Mesenchymal stem cell (in vitro differentiated cells and primary cell): ENCODE results near the gene TTC7B.

Experiments used
- DNase-seq: peaks from one replicate; pipeline ENCODE4 v3.0.0-alpha.2; 2013
- H2AFZ ChIP-seq: one replicate; pipeline ENCODE4 v1.6.1; 2013; ENCODE audit warnings: low read depth, mild to moderate bottlenecking, control low read depth, inconsistent platforms, low read length, moderate library complexity
- H2AK5ac ChIP-seq: 2 replicates; pipeline ENCODE4 v1.6.1; 2013; ENCODE audit warnings: low read length, moderate library complexity, mild to moderate bottlenecking, inconsistent platforms; ENCODE audit not compliant: severe bottlenecking
- H2BK120ac ChIP-seq: one replicate; pipeline ENCODE4 v1.6.1; 2013; ENCODE audit warnings: low read depth, mild to moderate bottlenecking, inconsistent platforms, low read length, moderate library complexity
- H2BK12ac ChIP-seq, 2 experiments: one replicate each; pipeline ENCODE4 v1.6.1; 2013; ENCODE audit warnings: inconsistent platforms in 2 of 2, low read length in 2 of 2, mild to moderate bottlenecking in 2 of 2, moderate library complexity in 2 of 2, control low read depth in 1 of 2
- H2BK15ac ChIP-seq: one replicate; pipeline ENCODE4 v1.6.1; 2013; ENCODE audit warnings: mild to moderate bottlenecking, low read depth, inconsistent platforms; ENCODE audit not compliant: poor library complexity, severe bottlenecking
- H2BK5ac ChIP-seq: 2 replicates; pipeline ENCODE4 v1.6.1; 2013; ENCODE audit warnings: low read depth, mild to moderate bottlenecking, low read length, control low read depth, inconsistent platforms; ENCODE audit not compliant: poor library complexity, severe bottlenecking
- H3K14ac ChIP-seq, 2 experiments: one replicate each; pipeline ENCODE4 v1.6.1; 2013; ENCODE audit warnings: inconsistent platforms in 2 of 2, low read length in 2 of 2, control low read depth in 1 of 2, mild to moderate bottlenecking in 1 of 2, moderate library complexity in 1 of 2
- H3K18ac ChIP-seq, 2 experiments: one replicate each; pipeline ENCODE4 v1.6.1; 2013; ENCODE audit warnings: inconsistent platforms in 2 of 2, low read length in 2 of 2, control low read depth in 1 of 2, low read depth in 1 of 2, mild to moderate bottlenecking in 1 of 2
- H3K23ac ChIP-seq, 2 experiments: one replicate each; pipeline ENCODE4 v1.6.1; 2013; ENCODE audit warnings: inconsistent platforms in 2 of 2, low read length in 2 of 2, mild to moderate bottlenecking in 2 of 2, moderate library complexity in 2 of 2, control low read depth in 1 of 2
- H3K27ac ChIP-seq: 2 replicates; pipeline ENCODE4 v1.5.1; 2013; ENCODE audit warnings: mild to moderate bottlenecking, moderate library complexity, low read length, control low read depth, inconsistent platforms; ENCODE audit not compliant: poor library complexity, severe bottlenecking
- H3K27me3 ChIP-seq, 2 experiments: 2 replicates each; pipeline versions ENCODE4 v1.6.1 to v1.7.0; 2013; ENCODE audit warnings: low read length in 2 of 2, mild to moderate bottlenecking in 2 of 2, moderate library complexity in 2 of 2, control low read depth in 1 of 2, inconsistent platforms in 1 of 2; ENCODE audit not compliant: control insufficient read depth in 1 of 2, insufficient read depth in 1 of 2
- H3K36me3 ChIP-seq, 2 experiments: 2 replicates each; pipeline versions ENCODE4 v1.6.1 to v1.7.0; 2013; ENCODE audit warnings: low read length in 2 of 2, control low read depth in 1 of 2, inconsistent platforms in 1 of 2, low read depth in 1 of 2, mild to moderate bottlenecking in 1 of 2; ENCODE audit not compliant: insufficient read depth in 2 of 2, control insufficient read depth in 1 of 2
- H3K4ac ChIP-seq, 2 experiments: one replicate each; pipeline ENCODE4 v1.6.1; 2013; ENCODE audit warnings: inconsistent platforms in 2 of 2, low read length in 2 of 2, mild to moderate bottlenecking in 2 of 2, moderate library complexity in 2 of 2, control low read depth in 1 of 2, low read depth in 1 of 2
- H3K4me1 ChIP-seq: 2 replicates; pipeline ENCODE4 v1.6.1; 2013; ENCODE audit warnings: low read depth, low read length, control low read depth; ENCODE audit not compliant: control insufficient read depth, insufficient read depth
- H3K4me2 ChIP-seq: 2 replicates; pipeline ENCODE4 v1.6.1; 2013; ENCODE audit warnings: low read length, mild to moderate bottlenecking, inconsistent platforms; ENCODE audit not compliant: poor library complexity, severe bottlenecking
- H3K4me3 ChIP-seq, 2 experiments: 2 replicates each; pipeline versions ENCODE4 v1.5.1 to v1.7.0; 2013; ENCODE audit warnings: low read length in 2 of 2, mild to moderate bottlenecking in 2 of 2, control low read depth in 1 of 2, low read depth in 1 of 2; ENCODE audit not compliant: insufficient read depth in 1 of 2
- H3K79me1 ChIP-seq: replicated peaks from 2 replicates; pipeline ENCODE4 v1.6.1; 2013; ENCODE audit warnings: mild to moderate bottlenecking, control low read depth, low read length, inconsistent platforms; ENCODE audit not compliant: poor library complexity, severe bottlenecking
- H3K9ac ChIP-seq: 2 replicates; pipeline ENCODE4 v1.7.0; 2013; ENCODE audit warnings: mild to moderate bottlenecking, low read length, moderate library complexity
- H3K9me3 ChIP-seq: 2 replicates; pipeline ENCODE4 v1.7.0; 2013; ENCODE audit warnings: mild to moderate bottlenecking, low read length; ENCODE audit not compliant: control insufficient read depth
- H4K8ac ChIP-seq: one replicate; pipeline ENCODE4 v1.6.1; 2013; ENCODE audit warnings: inconsistent platforms, mild to moderate bottlenecking, low read length, moderate library complexity
- H4K91ac ChIP-seq: one replicate; pipeline ENCODE4 v1.6.1; 2013; ENCODE audit warnings: mild to moderate bottlenecking, low read length, inconsistent platforms
- WGBS: methylation state at CpG from one replicate; pipeline ENCODE4 v1.1.7; 2013; ENCODE audit warnings: mixed read lengths; 5-methylcytosine and 5-hydroxymethylcytosine counted together

Gene TTC7B

GRCh38 chr14:90647473-90648005 lies 168.7 kb downstream of the TTC7B start:
- Histone ChIP-seq H3K4me2 (no peak overlapping the region), H3K36me3 (peaks cover 6 to 44% of the 10 kb centered on the region in 2 experiments), H3K79me1 (no peaks in the 10 kb centered on the region), H2BK120ac (no peak overlapping the region), H2BK5ac (no peak overlapping the region), H3K4me1 (peaks cover 14% of the 10 kb centered on the region), H3K18ac (no peak overlapping the region), H4K8ac (no peak overlapping the region), H2BK15ac (no peak overlapping the region), H3K27me3 (no peaks in the 10 kb centered on the region), H2BK12ac (no peak overlapping the region), H3K4ac (no peak overlapping the region), H2AK5ac (no peak overlapping the region), H3K23ac (no peak overlapping the region), H3K4me3 (no peak overlapping the region), H3K27ac (no peak overlapping the region), H3K9me3 (no peaks in the 10 kb centered on the region), H4K91ac (no peak overlapping the region), H3K14ac (no peak overlapping the region), H3K9ac (no peak overlapping the region), H2AFZ (no peak overlapping the region)
- WGBS = 24% methylated on average over 3 of the region's 5 CpGs
- DNase-seq = no peak

GRCh38 chr14:90645842-90646443 lies 170.3 kb downstream of the TTC7B start:
- no peak for DNase-seq
- WGBS = 94% methylated on average over 6 of the region's 6 CpGs
- no peak overlapping the region for H2AFZ ChIP-seq
- no peak overlapping the region for H4K91ac ChIP-seq
- H3K79me1 ChIP-seq = no peaks in the 10 kb centered on the region
- H4K8ac ChIP-seq = no peak overlapping the region
- H2BK15ac ChIP-seq = no peak overlapping the region
- no peak overlapping the region for H3K18ac ChIP-seq
- H2AK5ac ChIP-seq = peak overlapping the region; percentile 78
- H3K4ac ChIP-seq = no peak overlapping the region
- H3K4me1 ChIP-seq = peaks cover 18% of the 10 kb centered on the region
- H3K23ac ChIP-seq = peak overlapping the region in 1 of 2 experiments; percentile 23
- no peak overlapping the region for H3K14ac ChIP-seq
- H3K27ac ChIP-seq = no peak overlapping the region
- H3K9ac ChIP-seq = no peak overlapping the region
- H2BK120ac ChIP-seq = no peak overlapping the region
- peaks cover 3 to 48% of the 10 kb centered on the region in 2 experiments for H3K36me3 ChIP-seq
- no peaks in the 10 kb centered on the region for H3K9me3 ChIP-seq
- H2BK12ac ChIP-seq = no peak overlapping the region
- no peaks in the 10 kb centered on the region for H3K27me3 ChIP-seq
- H3K4me3 ChIP-seq = no peak overlapping the region
- H3K4me2 ChIP-seq = no peak overlapping the region
- no peak overlapping the region for H2BK5ac ChIP-seq

GRCh38 chr14:90644882-90645281 lies 171.3 kb downstream of the TTC7B start:
- Histone ChIP-seq H3K27ac (no peak overlapping the region), H3K23ac (no peak overlapping the region), H3K4ac (no peak overlapping the region), H2BK5ac (no peak overlapping the region), H3K14ac (no peak overlapping the region), H2BK12ac (no peak overlapping the region), H3K18ac (no peak overlapping the region), H2BK120ac (no peak overlapping the region), H2BK15ac (no peak overlapping the region), H3K4me3 (peak overlapping the region in 1 of 2 experiments; percentile 41), H4K91ac (no peak overlapping the region), H3K9me3 (no peaks in the 10 kb centered on the region), H3K4me1 (peaks cover 18% of the 10 kb centered on the region), H3K79me1 (no peaks in the 10 kb centered on the region), H3K36me3 (peaks cover 0 to 51% of the 10 kb centered on the region in 2 experiments), H2AFZ (no peak overlapping the region), H3K27me3 (no peaks in the 10 kb centered on the region), H4K8ac (no peak overlapping the region), H3K9ac (no peak overlapping the region), H2AK5ac (peak overlapping the region; percentile 45), H3K4me2 (no peak overlapping the region)
- WGBS = 87% methylated on average over 4 of the region's 4 CpGs
- peak; percentile 55 for DNase-seq

GRCh38 chr14:90643982-90644670 lies 172.1 kb downstream of the TTC7B start:
- no peak for DNase-seq
- peaks cover 0 to 58% of the 10 kb centered on the region in 2 experiments for H3K36me3 ChIP-seq
- H3K14ac ChIP-seq = no peak overlapping the region
- no peak overlapping the region for H2AFZ ChIP-seq
- H4K91ac ChIP-seq = no peak overlapping the region
- no peaks in the 10 kb centered on the region for H3K9me3 ChIP-seq
- no peak overlapping the region for H2AK5ac ChIP-seq
- no peak overlapping the region for H4K8ac ChIP-seq
- H3K4me1 ChIP-seq = peaks cover 18% of the 10 kb centered on the region
- no peak overlapping the region for H2BK120ac ChIP-seq
- no peak overlapping the region for H3K18ac ChIP-seq
- H2BK5ac ChIP-seq = no peak overlapping the region
- H3K27me3 ChIP-seq = no peaks in the 10 kb centered on the region
- no peak overlapping the region for H3K23ac ChIP-seq
- H3K27ac ChIP-seq = no peak overlapping the region
- no peak overlapping the region for H2BK15ac ChIP-seq
- no peak overlapping the region for H3K9ac ChIP-seq
- WGBS = 76% methylated on average over 9 of the region's 9 CpGs
- H3K4me2 ChIP-seq = no peak overlapping the region
- no peaks in the 10 kb centered on the region for H3K79me1 ChIP-seq
- no peak overlapping the region for H3K4me3 ChIP-seq
- no peak overlapping the region for H2BK12ac ChIP-seq
- no peak overlapping the region for H3K4ac ChIP-seq
